ENCODE results near the gene PSD4. TPM values are rescaled to one million over a fixed set of nuclear protein-coding genes. Genes with fewer than 3 reads are reported as not detected.

PSD4 gene
- total and polyA plus RNA-seq, 3 experiments from 2014 or later: 42.1 to 193 (median 192) TPM

GRCh38 chr2:113131352-113132185 lies 42.2 kb upstream of the PSD4 start:
- ChIA-PET POLR2A (no interaction called here), CTCF (no interaction called here)
- Mint-ChIP-seq H3K27ac (no peak overlapping the region), H3K36me3 (no peaks in the 10 kb centered on the region), H3K4me3 (no peak overlapping the region), H3K27me3 (peaks cover 0 to 7% of the 10 kb centered on the region in 2 donors), H3K9me3 (no peaks in the 10 kb centered on the region), H3K4me1 (peaks cover 0 to 9% (median 3%) of the 10 kb centered on the region in 3 donors)
- Histone ChIP-seq H3K27me3 (ENCODE audit: insufficient read depth, low read length, poor library complexity, severe bottlenecking) (no peaks in the 10 kb centered on the region), H3K9me3 (ENCODE audit: low read length) (no peaks in the 10 kb centered on the region), H3K36me3 (ENCODE audit: insufficient read depth, low read length) (no peaks in the 10 kb centered on the region), H3K4me1 (ENCODE audit: insufficient read depth, low read length) (no peaks in the 10 kb centered on the region), H3K27ac (ENCODE audit: low read depth, low read length) (no peak overlapping the region), H3K4me3 (ENCODE audit: low read length) (no peak overlapping the region)
- no peak for DNase-seq

GRCh38 chr2:113132414-113133021 lies 41.3 kb upstream of the PSD4 start:
- H3K27me3 ChIP-seq (ENCODE audit: insufficient read depth, low read length, poor library complexity, severe bottlenecking): no peaks in the 10 kb centered on the region
- H3K4me3 ChIP-seq (ENCODE audit: low read length): no peak overlapping the region
- ChIA-PET POLR2A (no interaction called here), CTCF (interaction anchor here (1.3 to 12.3 kb wide), 2 partner anchors 67 to 258 kb away, joined by 4 to 470 read pairs; no protein-coding TSS in a partner anchor)
- no peaks in the 10 kb centered on the region for H3K9me3 ChIP-seq (ENCODE audit: low read length)
- no peak overlapping the region for H3K27ac ChIP-seq (ENCODE audit: low read depth, low read length)
- H3K36me3 ChIP-seq (ENCODE audit: insufficient read depth, low read length): no peaks in the 10 kb centered on the region
- Mint-ChIP-seq H3K27ac (no peak overlapping the region), H3K4me3 (no peak overlapping the region), H3K9me3 (no peaks in the 10 kb centered on the region), H3K27me3 (peaks cover 0 to 5% of the 10 kb centered on the region in 2 donors), H3K36me3 (no peaks in the 10 kb centered on the region), H3K4me1 (peaks cover 1 to 7% (median 5%) of the 10 kb centered on the region in 3 donors)
- H3K4me1 ChIP-seq (ENCODE audit: insufficient read depth, low read length): no peaks in the 10 kb centered on the region
- no peak for DNase-seq

GRCh38 chr2:113133704-113134598 lies 39.8 kb upstream of the PSD4 start:
- Mint-ChIP-seq H3K36me3 (no peaks in the 10 kb centered on the region), H3K4me1 (peaks cover 9 to 15% (median 13%) of the 10 kb centered on the region in 3 donors), H3K27ac (peak overlapping the region in 2 of 8 donors; percentile 56 to 60), H3K27me3 (peaks cover 0 to 1% of the 10 kb centered on the region in 2 donors), H3K4me3 (no peak overlapping the region), H3K9me3 (no peaks in the 10 kb centered on the region)
- no peaks in the 10 kb centered on the region for H3K9me3 ChIP-seq (ENCODE audit: low read length)
- H3K27me3 ChIP-seq (ENCODE audit: insufficient read depth, low read length, poor library complexity, severe bottlenecking): no peaks in the 10 kb centered on the region
- POLR2A ChIA-PET: no interaction called here
- H3K27ac ChIP-seq (ENCODE audit: low read depth, low read length): no peak overlapping the region
- H3K4me1 ChIP-seq (ENCODE audit: insufficient read depth, low read length): peaks cover 11% of the 10 kb centered on the region
- DNase-seq: no peak
- CTCF ChIA-PET: interaction anchor here (0.9 to 12.3 kb wide), 4 partner anchors 65 to 256 kb away, joined by 3 to 470 read pairs (median 24); no protein-coding TSS in a partner anchor
- no peaks in the 10 kb centered on the region for H3K36me3 ChIP-seq (ENCODE audit: insufficient read depth, low read length)
- H3K4me3 ChIP-seq (ENCODE audit: low read length): no peak overlapping the region

GRCh38 chr2:113134717-113135116 lies 39.1 kb upstream of the PSD4 start:
- CTCF ChIA-PET: interaction anchor here (4.0 to 12.3 kb wide), 4 partner anchors 39 to 114 kb away, joined by 45 to 470 read pairs (median 84); partner anchors contain the start of gene PSD4
- POLR2A ChIA-PET: interaction anchor here (0.6 kb wide), 1 partner anchor 51 kb away, joined by 3 read pairs; no protein-coding TSS in a partner anchor
- Mint-ChIP-seq H3K27ac (no peak overlapping the region), H3K4me1 (peaks cover 13 to 22% (median 21%) of the 10 kb centered on the region in 3 donors), H3K36me3 (no peaks in the 10 kb centered on the region), H3K9me3 (no peaks in the 10 kb centered on the region), H3K4me3 (no peak overlapping the region), H3K27me3 (peaks cover 0 to under 1% of the 10 kb centered on the region in 2 donors)
- no peaks in the 10 kb centered on the region for H3K27me3 ChIP-seq (ENCODE audit: insufficient read depth, low read length, poor library complexity, severe bottlenecking)
- H3K9me3 ChIP-seq (ENCODE audit: low read length): no peaks in the 10 kb centered on the region
- no peak for DNase-seq
- no peak overlapping the region for H3K27ac ChIP-seq (ENCODE audit: low read depth, low read length)
- H3K4me3 ChIP-seq (ENCODE audit: low read length): no peak overlapping the region
- peaks cover 14% of the 10 kb centered on the region for H3K4me1 ChIP-seq (ENCODE audit: insufficient read depth, low read length)
- no peaks in the 10 kb centered on the region for H3K36me3 ChIP-seq (ENCODE audit: insufficient read depth, low read length)

- Mint-ChIP-seq H3K27me3 (no peaks in the 10 kb centered on the region), H3K36me3 (no peaks in the 10 kb centered on the region), H3K4me3 (no peak overlapping the region), H3K4me1 (peaks cover 13 to 22% (median 21%) of the 10 kb centered on the region in 3 donors), H3K27ac (peak overlapping the region in 2 of 8 donors; percentile 30 to 62), H3K9me3 (no peaks in the 10 kb centered on the region)
- Histone ChIP-seq H3K4me3 (ENCODE audit: low read length) (no peak overlapping the region), H3K9me3 (ENCODE audit: low read length) (no peaks in the 10 kb centered on the region), H3K4me1 (ENCODE audit: insufficient read depth, low read length) (peaks cover 14% of the 10 kb centered on the region), H3K27ac (ENCODE audit: low read depth, low read length) (no peak overlapping the region), H3K36me3 (ENCODE audit: insufficient read depth, low read length) (no peaks in the 10 kb centered on the region), H3K27me3 (ENCODE audit: insufficient read depth, low read length, poor library complexity, severe bottlenecking) (no peaks in the 10 kb centered on the region)
- DNase-seq: no peak
- POLR2A ChIA-PET: interaction anchor here (0.6 kb wide), 1 partner anchor 51 kb away, joined by 3 read pairs; no protein-coding TSS in a partner anchor
- CTCF ChIA-PET: interaction anchor here (0.8 to 12.3 kb wide), 6 partner anchors 30 to 113 kb away, joined by 3 to 470 read pairs (median 48); partner anchors contain the start of gene PSD4
Observed at GRCh38 chr2:113135317-113135716, 38.5 kb upstream of the PSD4 start.

GRCh38 chr2:113136828-113137775 lies 36.7 kb upstream of the PSD4 start:
- Histone ChIP-seq H3K36me3 (ENCODE audit: insufficient read depth, low read length) (no peaks in the 10 kb centered on the region), H3K27me3 (ENCODE audit: insufficient read depth, low read length, poor library complexity, severe bottlenecking) (no peaks in the 10 kb centered on the region), H3K4me3 (ENCODE audit: low read length) (no peak overlapping the region), H3K4me1 (ENCODE audit: insufficient read depth, low read length) (peaks cover 14% of the 10 kb centered on the region), H3K27ac (ENCODE audit: low read depth, low read length) (no peak overlapping the region), H3K9me3 (ENCODE audit: low read length) (no peaks in the 10 kb centered on the region)
- Mint-ChIP-seq H3K27me3 (no peaks in the 10 kb centered on the region), H3K9me3 (no peaks in the 10 kb centered on the region), H3K27ac (peak overlapping the region in 2 of 8 donors; percentile 19 to 79), H3K4me1 (peaks cover 13 to 22% (median 21%) of the 10 kb centered on the region in 3 donors), H3K36me3 (no peaks in the 10 kb centered on the region), H3K4me3 (peak overlapping the region in 1 of 7 donors; percentile 1)
- ChIA-PET CTCF (interaction anchor here (0.7 to 12.3 kb wide), 23 partner anchors 9 to 294 kb away, joined by 3 to 470 read pairs (median 8); partner anchors contain the start of gene PSD4), POLR2A (interaction anchor here (1.0 to 1.6 kb wide), 3 partner anchors 44 to 62 kb away, joined by 4 to 10 read pairs (median 5); no protein-coding TSS in a partner anchor)
- DNase-seq: peak in 3 of 5 donors; percentile 21 to 52 (median 43)

All from CD8-positive, alpha-beta memory T cell (primary cell).